Kidney (tissue), 14 donors: Measurements from ENCODE around the gene COPS7B. TPM values are rescaled to one million over a fixed set of nuclear protein-coding genes. Genes with fewer than 3 reads are reported as not detected.
"Not testable (repeated sequence)": the region's sequence is repeated elsewhere in the genome, so short reads cannot be mapped to it uniquely, and the experiment has no call there.

Source experiments
- DNase-seq, 5 donors: peaks; one replicate each; pipeline ENCODE4 v3.0.0-alpha.2; 2013 to 2020
- FAIRE-seq: peaks from 2 replicates; lab custom pipeline; 2012; peaks lifted over from hg19 to GRCh38; lab: Jason Lieb, UNC
- H3K27ac ChIP-seq, 2 donors: one replicate each; pipeline ENCODE4 v1.7.0; 2013; ENCODE audit warnings: low read depth in 2 of 2, low read length in 2 of 2, inconsistent platforms in 1 of 2
- H3K27me3 ChIP-seq: one replicate; pipeline ENCODE4 v1.7.1; 2013; ENCODE audit warnings: low read length, inconsistent platforms; ENCODE audit not compliant: control insufficient read depth, insufficient read depth
- H3K36me3 ChIP-seq, 3 donors: one replicate each; pipeline versions ENCODE4 v1.7.0 to v1.7.1; 2013; ENCODE audit warnings: low read length in 3 of 3, control low read depth in 1 of 3, inconsistent platforms in 1 of 3; ENCODE audit not compliant: insufficient read depth in 3 of 3, control insufficient read depth in 2 of 3
- H3K4me1 ChIP-seq, 3 donors: one replicate each; pipeline versions ENCODE4 v1.7.0 to v1.7.1; 2013; ENCODE audit warnings: low read length in 3 of 3, inconsistent platforms in 1 of 3, low read depth in 1 of 3; ENCODE audit not compliant: control insufficient read depth in 2 of 3, insufficient read depth in 2 of 3
- H3K4me3 ChIP-seq, 3 donors: one replicate each; pipeline versions ENCODE4 v1.7.0 to v1.8.1; 2013; ENCODE audit warnings: low read length in 3 of 3, control low read depth in 1 of 3, inconsistent platforms in 1 of 3
- H3K9ac ChIP-seq, 3 donors: one replicate each; pipeline versions ENCODE4 v1.7.0 to v1.7.1; 2013; ENCODE audit warnings: low read length in 3 of 3, control low read depth in 1 of 3, inconsistent platforms in 1 of 3
- H3K9me3 ChIP-seq, 3 donors: one replicate each; pipeline versions ENCODE4 v1.7.0 to v1.7.1; 2013; ENCODE audit warnings: low read length in 3 of 3, control low read depth in 1 of 3, inconsistent platforms in 1 of 3; ENCODE audit not compliant: control insufficient read depth in 2 of 3, insufficient read depth in 1 of 3
- CTCF ChIP-seq: IDR thresholded peaks from 3 replicates; pipeline ENCODE4 v1.5.1; 2012; ENCODE audit warnings: mild to moderate bottlenecking, moderate library complexity, borderline replicate concordance; ENCODE audit not compliant: insufficient read depth; ENCODE audit errors: extremely low read depth
- intact Hi-C: fragments of 100-400 bp; cut with DNase I; formaldehyde crosslinking; loops from one replicate; pipeline ENCODE4 v1.11.1; 2022
- polyA plus RNA-seq: library from polyadenylated mRNA; stranded (reverse); fragments of 350-450 nt; fragmentation: Illumina TruSeq; extraction: RNeasy Lipid Tissue Mini Kit (QIAGEN cat#74804); gene quantifications from one replicate; pipeline ENCODE4 v1.2.3, GENCODE V29; 2014; ENCODE audit warnings: low read depth, low replicate concordance; ENCODE audit not compliant: insufficient read depth
- total RNA-seq: library from RNA; stranded (reverse); fragmentation: NEBNext Ultra II Directional; extraction: Animal tissue kit (Norgen Biotek cat#: 25700); gene quantifications from one replicate; pipeline ENCODE4 v1.2.1, GENCODE V29; 2021
- donor health status: control.
- donor health status: control.
- donor health status: control.
- donor health status: control.
- donor health status: control.
- donor health status: DM: yes; HTN: yes; CAD: no.
- donor health status: Normal renal cell carcinoma (clear cell type).

The COPS7B gene
- total and polyA plus RNA-seq, 2 donors from 2014 or later = 21.9 to 33.0 TPM

- TF ChIP-seq CTCF = no peak
- no peak overlapping the region for H3K4me3 ChIP-seq
- H3K9ac ChIP-seq = no peak overlapping the region
- FAIRE-seq (no peak), DNase-seq (peak in 1 of 5 donors; percentile 31)
- no peaks in the 10 kb centered on the region for H3K27me3 ChIP-seq
- intact Hi-C loops = no loop called here
- H3K36me3 ChIP-seq = no peaks in the 10 kb centered on the region
- H3K4me1 ChIP-seq = no peaks in the 10 kb centered on the region
- no peaks in the 10 kb centered on the region for H3K9me3 ChIP-seq
- no peak overlapping the region for H3K27ac ChIP-seq
Observed at GRCh38 chr2:231745303-231746038, 40.8 kb upstream of the COPS7B start.

GRCh38 chr2:231748153-231748896 is 37.9 kb upstream of the COPS7B start:
- intact Hi-C loops, H3K27me3 ChIP-seq, H3K4me1 ChIP-seq, H3K9me3 ChIP-seq, H3K4me3 ChIP-seq, DNase-seq, H3K9ac ChIP-seq, FAIRE-seq, H3K27ac ChIP-seq, H3K36me3 ChIP-seq: not testable (repeated sequence)

GRCh38 chr2:231749016-231749415 is 37.2 kb upstream of the COPS7B start:
- H3K4me3 ChIP-seq, FAIRE-seq: not testable (repeated sequence)

DNA sequence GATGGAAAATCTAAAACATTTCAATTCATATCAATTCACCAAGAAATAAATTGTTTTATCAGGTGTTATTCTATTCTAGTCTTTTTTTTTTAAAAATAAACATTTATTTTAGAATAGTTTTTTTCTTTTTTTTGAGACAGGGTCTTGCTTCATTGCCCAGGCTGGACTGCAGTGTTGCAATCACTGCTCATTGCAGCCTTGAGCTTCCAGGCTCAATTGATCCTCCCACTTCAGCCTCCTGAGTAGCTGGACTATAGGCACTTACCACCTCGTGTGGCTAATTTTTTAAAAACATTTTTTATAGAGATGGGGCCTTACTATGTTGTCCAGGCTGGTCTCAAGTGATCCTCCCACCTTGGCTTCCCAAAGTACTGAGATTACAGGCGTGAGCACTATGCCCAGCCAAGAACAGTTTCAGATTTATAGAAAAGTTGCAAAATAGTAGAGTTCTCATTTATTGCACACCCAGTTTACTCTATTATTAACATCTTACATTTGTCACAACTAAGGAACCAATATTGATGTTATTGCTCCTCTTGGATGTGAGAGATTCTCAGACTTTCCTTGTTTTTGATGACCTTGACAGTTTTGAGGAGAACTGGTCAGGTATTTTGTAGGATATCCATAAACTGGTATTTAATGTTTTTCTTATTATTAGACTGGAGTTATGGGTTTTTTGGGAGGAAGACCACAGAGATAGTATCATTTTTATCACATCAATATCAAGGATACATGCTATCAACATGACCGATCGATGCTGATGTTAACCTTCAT is 35.0 kb upstream of the COPS7B start:
- Histone ChIP-seq H3K9ac (no peak overlapping the region), H3K4me3 (no peak overlapping the region), H3K27ac (no peak overlapping the region), H3K27me3 (no peaks in the 10 kb centered on the region), H3K9me3 (no peaks in the 10 kb centered on the region), H3K36me3 (no peaks in the 10 kb centered on the region), H3K4me1 (no peaks in the 10 kb centered on the region)
- no peak for TF ChIP-seq CTCF
- intact Hi-C loops = no loop called here
- FAIRE-seq (no peak), DNase-seq (no peak)

More at GRCh38 chr2:231749016-231749415, 37.2 kb upstream of the COPS7B start:
- H3K9me3 ChIP-seq, DNase-seq, intact Hi-C loops, H3K9ac ChIP-seq, H3K27me3 ChIP-seq, H3K4me1 ChIP-seq, H3K27ac ChIP-seq, H3K36me3 ChIP-seq: not testable (repeated sequence)
